Ovary (tissue), 9 donors: ENCODE results near the gene MAT2B. TPM values are rescaled to one million over a fixed set of nuclear protein-coding genes. Genes with fewer than 3 reads are reported as not detected.

Experiments used
- DNase-seq, 5 donors: peaks; one replicate each; pipeline ENCODE4 v3.0.0-alpha.2; 2019 to 2020
- H3K27ac ChIP-seq, 2 donors: fragments of 200-600 bp; one replicate each; pipeline versions ENCODE4 v1.5.1 to v1.8.0; 2019 to 2022
- H3K27me3 ChIP-seq: fragments of 200-600 bp; one replicate; pipeline ENCODE4 v1.8.0; 2022
- H3K36me3 ChIP-seq: fragments of 200-600 bp; sonication (generic); one replicate; pipeline ENCODE4 v1.5.1; 2019
- H3K4me1 ChIP-seq: one replicate; pipeline ENCODE4 v1.8.1; 2013; ENCODE audit warnings: mild to moderate bottlenecking, moderate library complexity; ENCODE audit not compliant: insufficient read depth
- H3K4me3 ChIP-seq: fragments of 200-600 bp; sonication (generic); one replicate; pipeline ENCODE4 v1.5.1; 2017
- H3K9me3 ChIP-seq, 2 donors: fragments of 200-600 bp in 1 of 2; sonication (generic) in 1 of 2; one replicate each; pipeline versions ENCODE4 v1.5.1 to v1.8.1; 2013 to 2019; ENCODE audit warnings: mild to moderate bottlenecking in 1 of 2, moderate library complexity in 1 of 2
- EP300 ChIP-seq: sonication (generic); formaldehyde crosslinking; IDR thresholded peaks from one replicate; pipeline ENCODE4 v1.6.1; 2017; ENCODE audit warnings: antibody characterized with exemption
- POLR2A ChIP-seq: fragments of 450-650 bp; IDR thresholded peaks from one replicate; pipeline ENCODE4 v1.6.1; 2017; ENCODE audit warnings: antibody characterized with exemption, mild to moderate bottlenecking, moderate library complexity
- WGBS, 3 donors: extraction: QIAGEN DNeasy Blood & Tissue Kit in 1 of 3; methylation state at CpG; one replicate each; pipeline versions ENCODE4 v1.1.5 to v1.1.7; 2013 to 2017; 5-methylcytosine and 5-hydroxymethylcytosine counted together
- intact Hi-C, 4 donors: fragments of 100-400 bp; cut with DNase I; formaldehyde crosslinking; loops; one replicate each; pipeline versions ENCODE4 v1.11.0 to v1.15.1; 2022 to 2023
- polyA plus RNA-seq, 2 donors: library from polyadenylated mRNA; stranded (reverse); fragments of 200-250 nt in 1 of 2; fragments of 350-450 nt in 1 of 2; fragmentation: Illumina TruSeq in 1 of 2; extraction: RNeasy Lipid Tissue Mini Kit (QIAGEN cat#74804) in 1 of 2; gene quantifications; one replicate each; pipeline ENCODE4 v1.2.3, GENCODE V29; 2013 to 2014
- total RNA-seq, 7 donors: library from RNA; depleted of rRNA in 2 of 7; stranded (reverse); fragments of >200 nt in 2 of 7; fragmentation: NEBNext Ultra II Directional in 3 of 7; extraction: Animal tissue kit (Norgen Biotek cat#: 25700) in 3 of 7; gene quantifications; one replicate each; pipeline versions ENCODE4 v1.1.0 to v1.2.4, GENCODE V29; 2016 to 2023
- TF ChIP-seq, protein P1 (sequence below), 3 donors: fragments of 450-650 bp in 2 of 3; fragments of 200-600 bp in 1 of 3; IDR thresholded peaks; one replicate each; pipeline versions ENCODE4 v1.5.1 to v1.8.0; 2016 to 2022; ENCODE audit warnings: antibody characterized with exemption in 3 of 3, mild to moderate bottlenecking in 1 of 3
- donor health status: DM: no; HTN: no; CAD: no; lungs with moderate emphysema.
- donor health status: DM: no; HTN: no; CAD: no.
- donor health status: Bipolar disorder and iron deficiency.
- donor health status: DM: yes; HTN: yes; CAD: no.
- donor health status: DM: no; HTN: no; CAD: no.
- donor health status: DM: yes; HTN: yes; CAD: no.

Gene MAT2B
- total and polyA plus RNA-seq, 9 donors = 46.6 to 83.0 (median 57.1) TPM

DNA sequence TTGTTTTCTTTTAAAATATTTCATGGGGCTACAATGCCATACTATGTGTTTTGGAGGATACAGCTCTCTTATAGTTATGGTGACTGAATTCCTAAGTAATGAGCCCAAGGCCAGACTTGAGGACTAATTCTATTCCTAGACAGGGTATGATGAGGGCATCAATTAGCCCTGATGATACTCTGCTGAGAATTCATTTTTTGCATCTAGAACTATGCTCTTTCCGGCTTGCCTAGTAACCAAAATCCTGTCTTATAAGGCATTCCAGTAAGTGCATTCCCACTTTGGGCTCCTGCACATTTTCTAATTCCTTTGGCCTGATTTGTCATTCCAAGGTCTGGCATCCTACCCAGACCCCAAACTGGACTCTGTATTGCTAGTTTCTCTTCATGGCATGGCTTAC, 62.4 kb downstream of the MAT2B start:
- WGBS, 3 donors = 81 to 90% (median 82%) methylated on average over 1 of the region's 1 CpG
- no peak for TF ChIP-seq POLR2A
- TF ChIP-seq, protein P1, sequence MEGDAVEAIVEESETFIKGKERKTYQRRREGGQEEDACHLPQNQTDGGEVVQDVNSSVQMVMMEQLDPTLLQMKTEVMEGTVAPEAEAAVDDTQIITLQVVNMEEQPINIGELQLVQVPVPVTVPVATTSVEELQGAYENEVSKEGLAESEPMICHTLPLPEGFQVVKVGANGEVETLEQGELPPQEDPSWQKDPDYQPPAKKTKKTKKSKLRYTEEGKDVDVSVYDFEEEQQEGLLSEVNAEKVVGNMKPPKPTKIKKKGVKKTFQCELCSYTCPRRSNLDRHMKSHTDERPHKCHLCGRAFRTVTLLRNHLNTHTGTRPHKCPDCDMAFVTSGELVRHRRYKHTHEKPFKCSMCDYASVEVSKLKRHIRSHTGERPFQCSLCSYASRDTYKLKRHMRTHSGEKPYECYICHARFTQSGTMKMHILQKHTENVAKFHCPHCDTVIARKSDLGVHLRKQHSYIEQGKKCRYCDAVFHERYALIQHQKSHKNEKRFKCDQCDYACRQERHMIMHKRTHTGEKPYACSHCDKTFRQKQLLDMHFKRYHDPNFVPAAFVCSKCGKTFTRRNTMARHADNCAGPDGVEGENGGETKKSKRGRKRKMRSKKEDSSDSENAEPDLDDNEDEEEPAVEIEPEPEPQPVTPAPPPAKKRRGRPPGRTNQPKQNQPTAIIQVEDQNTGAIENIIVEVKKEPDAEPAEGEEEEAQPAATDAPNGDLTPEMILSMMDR (IDR thresholded peaks at IDR 0.05) = no peak
- TF ChIP-seq EP300 = no peak
- H3K27ac ChIP-seq = no peak overlapping the region
- H3K36me3 ChIP-seq = no peaks in the 10 kb centered on the region
- intact Hi-C loops = loop anchor here in 1 of 4 donors (10.0 kb wide), 1 partner anchor 937 kb away; no protein-coding TSS in a partner anchor
- no peaks in the 10 kb centered on the region for H3K27me3 ChIP-seq
- H3K4me3 ChIP-seq = no peak overlapping the region
- peaks cover 7% of the 10 kb centered on the region for H3K4me1 ChIP-seq
- DNase-seq = no peak
- no peaks in the 10 kb centered on the region for H3K9me3 ChIP-seq

Other genes starting within 250 kb of the MAT2B start
- gene CCNG1, start 68.0 kb upstream of the MAT2B start, total RNA-seq = 100 to 1,000 TPM; 155 to 250 (median 211) TPM
- 100 to 1,000 TPM; 158 to 168 TPM for gene CCNG1, start 68.0 kb upstream of the MAT2B start, polyA plus RNA-seq
- gene NUDCD2, start 45.5 kb upstream of the MAT2B start, total RNA-seq = 10 to 100 TPM in 6 of 7 donors, 1 to 10 TPM in 1; 6.8 to 26.0 (median 19.6) TPM
- 1 to 10 TPM; 8.4 to 9.5 TPM for gene NUDCD2, start 45.5 kb upstream of the MAT2B start, polyA plus RNA-seq
- 1 to 10 TPM in 1 of 7 donors, under 1 TPM in 5, not detected in 1; 0.10 to 1.4 (median 0.27) TPM for gene HMMR, start 45.0 kb upstream of the MAT2B start, total RNA-seq
- gene HMMR, start 45.0 kb upstream of the MAT2B start, polyA plus RNA-seq = under 1 TPM; 0.23 to 0.77 TPM